CD4-positive, alpha-beta T cell treated with Interleukin-4 for 1 hour (primary cell): Measurements from ENCODE around the gene SLC22A23.

Experiments
- DNase-seq, 2 donors: peaks; one replicate each; pipeline ENCODE4 v3.0.0-alpha.2; 2020 to 2022

Gene SLC22A23

GRCh38 chr6:3444276-3445088, 12.4 kb downstream of the SLC22A23 start:
- DNase-seq, result no peak

- DNase-seq, result no peak
These were observed 13.7 kb downstream of the SLC22A23 start for GRCh38 chr6:3443221-3443515.

- DNase-seq, result no peak
These were observed 14.2 kb downstream of the SLC22A23 start for GRCh38 chr6:3442431-3443220.

GRCh38 chr6:3440911-3441310, 15.9 kb downstream of the SLC22A23 start:
- DNase-seq, result no peak

GRCh38 chr6:3439961-3440360, 16.9 kb downstream of the SLC22A23 start:
- no peak for DNase-seq

- no peak for DNase-seq
These were observed 18.4 kb downstream of the SLC22A23 start for GRCh38 chr6:3438190-3439167.

GRCh38 chr6:3433005-3433404, 23.8 kb downstream of the SLC22A23 start:
- DNase-seq, result no peak

GRCh38 chr6:3432416-3432815, 24.4 kb downstream of the SLC22A23 start:
- DNase-seq, result no peak

- no peak for DNase-seq
These were observed 24.9 kb downstream of the SLC22A23 start for GRCh38 chr6:3431994-3432393.

GRCh38 chr6:3429211-3429610, 27.6 kb downstream of the SLC22A23 start:
- no peak for DNase-seq

GRCh38 chr6:3428700-3429099, 28.1 kb downstream of the SLC22A23 start:
- no peak for DNase-seq

GRCh38 chr6:3428247-3428646, 28.6 kb downstream of the SLC22A23 start:
- no peak for DNase-seq

GRCh38 chr6:3427687-3428085, 29.2 kb downstream of the SLC22A23 start:
- no peak for DNase-seq

- no peak for DNase-seq
These were observed 29.7 kb downstream of the SLC22A23 start for GRCh38 chr6:3426927-3427686.

- DNase-seq, result no peak
These were observed 30.5 kb downstream of the SLC22A23 start for GRCh38 chr6:3426091-3426926.

GRCh38 chr6:3425574-3425973, 31.3 kb downstream of the SLC22A23 start:
- DNase-seq, result no peak

GRCh38 chr6:3424185-3424927, 32.5 kb downstream of the SLC22A23 start:
- DNase-seq, result no peak

GRCh38 chr6:3423439-3424184, 33.2 kb downstream of the SLC22A23 start:
- DNase-seq, result no peak

- DNase-seq, result no peak
These were observed 34.3 kb downstream of the SLC22A23 start for GRCh38 chr6:3422435-3423070.
